Posterior cingulate gyrus (tissue), 11 donors: ENCODE data around the gene ZFX.
"Not testable (repeated sequence)": the region's sequence is repeated elsewhere in the genome, so short reads cannot be mapped to it uniquely, and the experiment has no call there.

Source experiments
- DNase-seq, 10 donors: peaks; one replicate each; pipeline versions ENCODE4 v3.0.0 to v3.0.0-alpha.2; 2020 to 2021; ENCODE audit warnings: mixed read lengths in 3 of 10
- intact Hi-C: fragments of 100-400 bp; cut with DNase I; formaldehyde crosslinking; loops from one replicate; pipeline ENCODE4 v1.15.1; 2023

ZFX gene

DNA sequence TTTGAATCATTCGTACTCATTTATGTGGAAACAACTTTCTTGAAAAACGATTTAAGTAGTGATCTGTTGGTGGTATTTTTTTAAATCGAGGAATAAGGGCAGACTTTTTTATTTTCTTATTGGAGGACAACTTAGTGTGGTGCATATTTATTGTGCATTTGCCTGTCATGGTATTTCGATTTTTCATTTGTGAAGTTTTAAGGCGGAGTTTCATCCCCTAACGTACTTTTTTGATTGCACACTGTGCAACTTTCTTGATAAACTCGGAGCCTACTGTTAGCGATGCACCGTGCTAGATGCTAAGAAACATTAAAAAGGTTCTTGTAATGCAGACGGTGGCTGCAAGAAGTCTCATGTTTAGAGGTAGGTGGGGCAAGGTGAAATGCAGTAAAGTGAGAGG is 1.4 kb downstream of the ZFX start:
- intact Hi-C loops: loop anchor here (1.0 to 10.0 kb wide), 3 partner anchors 54 to 97 kb away; partner anchors contain the start of gene EIF2S3
- DNase-seq: no peak

GRCh38 chrX:24151513-24151912 is 2.0 kb downstream of the ZFX start:
- DNase-seq: peak in 1 of 10 donors; percentile 68

GRCh38 chrX:24153178-24153795 is 3.8 kb downstream of the ZFX start:
- intact Hi-C loops: loop anchor here (10.0 kb wide), 1 partner anchor 52 kb away; no protein-coding TSS in a partner anchor

More at GRCh38 chrX:24151513-24151912, 2.0 kb downstream of the ZFX start:
- intact Hi-C loops: loop anchor here (10.0 kb wide), 1 partner anchor 53 kb away; no protein-coding TSS in a partner anchor

DNA sequence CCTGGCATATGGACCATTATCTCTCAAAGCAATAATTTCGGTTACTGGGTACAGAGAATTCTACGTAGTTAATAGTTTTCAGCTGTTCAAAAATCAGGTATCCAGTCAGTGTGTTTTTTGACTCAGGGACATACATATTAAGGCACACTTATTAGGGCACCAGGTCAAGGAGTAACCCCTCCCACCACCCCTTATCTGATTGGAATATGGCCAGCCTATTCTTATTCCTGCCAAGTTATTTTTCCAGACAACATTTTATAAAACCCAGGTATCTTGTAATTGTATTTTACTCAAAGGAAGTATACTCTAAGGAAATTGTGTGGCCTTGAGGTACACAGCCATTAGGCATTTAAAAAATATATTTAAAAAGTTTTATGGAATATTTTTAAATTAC is 4.3 kb downstream of the ZFX start:
- DNase-seq: no peak
- intact Hi-C loops: loop anchor here (10.0 kb wide), 1 partner anchor 51 kb away; no protein-coding TSS in a partner anchor

More at GRCh38 chrX:24153178-24153795, 3.8 kb downstream of the ZFX start:
- no peak for DNase-seq

GRCh38 chrX:24154490-24155034 is 5.0 kb downstream of the ZFX start:
- intact Hi-C loops: loop anchor here (10.0 kb wide), 1 partner anchor 50 kb away; no protein-coding TSS in a partner anchor
- DNase-seq: no peak

DNA sequence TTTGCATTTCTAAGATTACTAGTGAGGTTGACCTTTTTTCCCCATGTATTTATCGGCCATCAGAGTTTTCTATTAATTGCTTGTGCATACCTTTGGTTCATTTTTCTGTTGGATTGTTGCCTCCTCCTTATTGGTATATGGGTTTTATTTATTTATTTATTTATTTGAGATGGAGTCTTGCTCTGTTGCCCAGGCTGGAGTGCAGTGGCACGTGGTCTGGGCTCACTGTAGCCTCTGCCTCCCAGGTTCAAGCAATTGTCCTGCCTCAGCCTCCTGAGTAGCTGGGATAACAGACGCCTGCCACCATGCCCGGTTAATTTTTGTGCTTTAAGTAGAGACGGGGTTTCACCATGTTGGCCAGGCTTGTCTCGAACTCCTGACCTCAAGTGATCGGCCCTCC is 6.2 kb downstream of the ZFX start:
- intact Hi-C loops: loop anchor here (10.0 kb wide), 1 partner anchor 49 kb away; no protein-coding TSS in a partner anchor
- DNase-seq: not testable (repeated sequence)

DNA sequence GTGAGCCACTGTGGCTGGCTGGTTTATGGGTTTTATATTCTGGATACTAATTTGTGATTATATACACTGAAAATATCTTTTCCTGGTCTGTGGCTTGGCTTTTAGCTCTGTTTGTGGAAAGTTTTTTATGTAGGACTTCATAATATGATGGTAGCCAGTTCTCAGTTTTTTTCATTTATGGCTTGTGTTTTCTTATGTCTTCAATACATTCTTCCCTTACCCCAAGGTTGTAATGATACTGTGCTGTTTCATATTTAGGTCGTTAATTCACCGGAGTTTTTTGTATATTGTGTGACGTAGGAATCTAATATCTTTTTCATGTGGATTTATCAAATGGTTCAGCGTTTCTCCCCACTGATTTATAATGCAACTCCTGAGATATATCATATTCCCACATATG is 6.6 kb downstream of the ZFX start:
- no peak for DNase-seq
- intact Hi-C loops: loop anchor here (10.0 kb wide), 1 partner anchor 49 kb away; no protein-coding TSS in a partner anchor

DNA sequence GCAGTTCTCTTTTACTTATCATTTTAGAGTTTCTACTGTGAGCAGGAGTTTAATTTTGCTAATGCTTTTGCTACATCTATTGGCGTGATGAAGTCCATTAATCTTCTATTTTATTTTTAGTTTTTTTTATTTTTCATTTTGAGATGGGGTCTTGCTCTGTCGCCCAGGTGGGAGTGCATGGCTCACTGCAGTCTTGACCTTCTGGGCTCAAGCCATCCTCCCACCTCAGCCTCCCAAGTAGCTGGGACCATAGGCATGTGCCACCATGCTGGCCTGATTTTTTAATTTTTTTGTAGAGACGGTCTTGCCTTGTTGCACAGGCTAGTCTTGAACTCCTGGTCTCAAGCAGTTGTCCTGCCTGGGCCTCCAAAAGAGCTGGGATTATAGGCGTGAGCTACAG is 9.4 kb downstream of the ZFX start:
- intact Hi-C loops: loop anchor here (10.0 kb wide), 1 partner anchor 46 kb away; no protein-coding TSS in a partner anchor
- no peak for DNase-seq

GRCh38 chrX:24166078-24166477 is 16.5 kb downstream of the ZFX start:
- intact Hi-C loops: no loop called here

DNA sequence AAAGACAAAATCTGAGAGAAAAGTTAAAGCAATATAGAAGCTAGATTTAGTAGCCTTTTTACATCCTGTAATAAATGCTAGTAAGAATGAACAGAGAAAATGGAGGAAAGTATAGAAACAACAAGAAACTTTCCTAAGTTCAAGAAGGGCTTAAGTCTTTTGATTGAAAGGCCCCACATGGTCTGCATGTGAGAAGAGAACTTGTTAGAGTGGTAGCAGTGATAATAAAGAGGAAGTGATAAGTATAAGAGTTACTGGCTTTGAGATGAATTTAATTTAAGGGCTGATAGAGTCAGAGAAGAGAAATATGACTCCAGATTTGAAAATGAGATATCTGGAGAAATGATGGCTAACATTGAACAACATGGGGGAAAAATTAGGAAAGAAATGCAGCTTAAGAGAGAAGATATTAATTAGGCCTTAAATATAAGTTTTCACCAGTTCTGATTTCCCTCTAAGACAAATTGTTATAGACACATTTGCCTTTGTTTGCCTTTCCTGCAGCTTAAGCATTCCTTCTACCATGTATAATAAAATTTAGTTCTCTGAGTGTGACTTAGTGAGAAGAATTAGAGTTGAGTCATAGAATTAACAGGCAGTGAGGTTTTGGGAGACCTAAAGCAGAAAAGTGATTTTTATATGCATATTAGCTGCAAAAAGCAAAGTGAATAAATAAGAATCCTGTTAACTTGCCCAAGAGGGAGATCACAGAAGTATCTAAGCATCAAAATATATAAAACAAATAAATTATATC is 18.4 kb downstream of the ZFX start:
- intact Hi-C loops: no loop called here
- DNase-seq: no peak

More at GRCh38 chrX:24166078-24166477, 16.5 kb downstream of the ZFX start:
- no peak for DNase-seq

- no peak for DNase-seq
- intact Hi-C loops: no loop called here
These were observed 19.3 kb downstream of the ZFX start for GRCh38 chrX:24168807-24169206.

DNA sequence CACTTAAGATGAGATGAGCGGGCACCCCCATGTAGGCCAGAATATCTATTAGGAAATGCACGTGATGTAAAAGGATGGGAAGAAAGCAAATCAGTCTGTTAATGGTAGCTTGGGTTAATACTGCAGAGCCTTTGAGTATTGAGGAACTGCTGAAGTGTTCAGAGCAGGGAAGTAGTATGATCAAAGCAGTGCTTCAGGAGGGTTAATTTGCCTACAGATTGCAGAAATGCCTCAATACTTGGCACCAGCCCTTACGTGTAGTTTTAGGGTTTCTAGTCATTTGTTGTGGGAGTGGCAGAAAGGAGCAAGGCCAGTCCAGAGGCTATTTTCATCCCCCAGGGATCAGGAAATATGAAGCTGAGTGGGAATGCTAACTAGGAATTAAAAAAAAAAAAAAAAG is 19.7 kb downstream of the ZFX start:
- intact Hi-C loops: no loop called here
- no peak for DNase-seq

DNA sequence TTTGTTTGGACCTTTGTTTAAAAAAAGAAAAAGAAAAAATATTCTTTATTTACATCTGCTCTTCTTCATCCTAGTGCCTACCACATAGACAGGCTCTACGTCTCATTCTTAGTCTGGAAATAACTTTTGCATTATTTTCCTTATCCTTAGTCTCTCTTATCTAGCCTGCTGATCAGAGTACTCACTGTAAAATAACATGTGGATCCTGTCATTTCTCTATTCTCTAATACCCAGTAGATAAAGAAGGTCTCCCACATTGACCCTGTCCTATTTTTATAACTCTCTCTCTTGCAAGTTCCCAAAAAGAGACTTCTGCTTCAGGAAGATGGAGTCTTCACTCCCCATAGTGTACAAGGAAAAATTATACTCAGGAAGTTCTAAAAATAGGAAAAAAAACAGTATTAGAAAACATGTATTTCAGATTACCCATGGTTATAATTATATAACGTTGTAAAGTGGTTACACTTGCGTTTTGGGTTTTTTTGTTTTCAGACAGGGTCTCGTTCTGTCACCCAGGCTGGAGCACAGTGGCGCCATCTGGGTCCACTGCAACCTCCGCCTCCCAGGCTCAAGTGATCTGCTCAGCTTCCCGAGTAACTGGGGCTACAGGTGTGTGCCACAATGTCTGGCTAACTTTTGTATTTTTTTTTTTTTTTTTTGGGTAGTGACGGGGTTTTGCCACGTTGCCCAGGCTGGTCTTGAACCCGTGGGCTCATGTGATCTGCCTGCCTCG is 23.8 kb downstream of the ZFX start:
- no peak for DNase-seq
- intact Hi-C loops: no loop called here

- DNase-seq: no peak
These were observed 25.7 kb downstream of the ZFX start for GRCh38 chrX:24175276-24175675.

DNA sequence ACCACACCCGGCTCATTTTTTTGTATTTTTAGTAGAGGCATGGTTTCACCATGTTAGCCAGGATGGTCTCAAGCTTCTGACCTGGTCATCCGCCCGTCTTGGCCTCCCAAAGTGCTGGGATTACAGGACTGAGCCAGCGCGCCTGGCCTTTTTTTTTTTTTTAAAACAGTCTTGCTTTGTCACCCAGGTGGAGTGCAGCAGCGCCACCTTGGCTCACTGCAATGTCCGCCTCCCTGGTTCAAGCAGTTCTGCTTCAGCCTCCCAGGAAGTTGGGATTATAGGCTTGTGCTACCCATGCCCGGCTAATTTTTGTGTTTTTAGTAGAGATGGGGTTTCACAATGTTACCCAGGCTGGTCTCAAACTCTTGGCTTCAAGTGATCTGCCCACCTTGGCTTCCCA is 28.9 kb downstream of the ZFX start:
- DNase-seq: no peak

More at GRCh38 chrX:24175276-24175675, 25.7 kb downstream of the ZFX start:
- intact Hi-C loops: no loop called here

DNA sequence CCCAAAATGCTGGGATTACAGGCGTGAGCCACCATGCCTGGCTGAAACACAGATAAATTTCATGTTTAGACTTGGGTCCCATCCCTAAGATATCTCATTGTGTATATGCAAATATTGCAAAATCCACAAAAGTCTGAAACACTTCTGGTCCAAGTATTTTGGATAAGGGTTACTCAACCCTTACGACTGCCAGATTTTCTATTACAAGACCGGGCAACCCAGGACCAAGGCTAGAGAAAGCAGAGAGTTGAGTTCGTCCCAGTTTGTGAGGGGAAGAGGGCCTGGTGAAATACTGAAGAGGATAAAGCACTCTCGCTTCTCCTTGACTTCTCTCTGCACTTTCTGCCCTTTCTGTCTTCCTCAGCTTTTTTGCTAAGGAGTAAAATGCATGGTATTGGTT is 34.5 kb downstream of the ZFX start:
- intact Hi-C loops: no loop called here

More for the DNA sequence above, 28.9 kb downstream of the ZFX start:
- intact Hi-C loops: no loop called here

GRCh38 chrX:24186483-24186882 is 37.0 kb downstream of the ZFX start:
- DNase-seq: no peak

More for the DNA sequence above, 34.5 kb downstream of the ZFX start:
- no peak for DNase-seq

DNA sequence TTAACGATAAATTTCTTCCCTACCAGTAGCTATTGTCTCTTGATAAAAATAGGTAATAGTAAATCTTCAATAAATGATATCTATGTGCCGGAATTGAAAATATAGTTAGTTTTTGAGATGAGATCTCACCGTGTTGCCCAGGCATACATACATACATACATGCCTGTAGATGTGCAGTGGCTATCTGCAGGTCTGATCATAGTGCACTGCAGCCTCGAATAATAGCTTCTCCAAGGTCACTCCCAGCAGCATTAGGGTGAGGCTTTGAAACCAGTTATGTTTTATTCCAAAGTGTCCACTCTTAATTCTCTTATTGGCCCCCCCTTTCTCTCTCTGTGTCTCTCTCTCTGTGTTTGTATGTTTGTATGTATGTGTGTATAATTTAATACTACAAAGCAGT is 37.5 kb downstream of the ZFX start:
- intact Hi-C loops: no loop called here

More at GRCh38 chrX:24186483-24186882, 37.0 kb downstream of the ZFX start:
- intact Hi-C loops: no loop called here

GRCh38 chrX:24189490-24189889 is 40.0 kb downstream of the ZFX start:
- intact Hi-C loops: no loop called here
- DNase-seq: no peak

More for the DNA sequence above, 37.5 kb downstream of the ZFX start:
- DNase-seq: no peak

DNA sequence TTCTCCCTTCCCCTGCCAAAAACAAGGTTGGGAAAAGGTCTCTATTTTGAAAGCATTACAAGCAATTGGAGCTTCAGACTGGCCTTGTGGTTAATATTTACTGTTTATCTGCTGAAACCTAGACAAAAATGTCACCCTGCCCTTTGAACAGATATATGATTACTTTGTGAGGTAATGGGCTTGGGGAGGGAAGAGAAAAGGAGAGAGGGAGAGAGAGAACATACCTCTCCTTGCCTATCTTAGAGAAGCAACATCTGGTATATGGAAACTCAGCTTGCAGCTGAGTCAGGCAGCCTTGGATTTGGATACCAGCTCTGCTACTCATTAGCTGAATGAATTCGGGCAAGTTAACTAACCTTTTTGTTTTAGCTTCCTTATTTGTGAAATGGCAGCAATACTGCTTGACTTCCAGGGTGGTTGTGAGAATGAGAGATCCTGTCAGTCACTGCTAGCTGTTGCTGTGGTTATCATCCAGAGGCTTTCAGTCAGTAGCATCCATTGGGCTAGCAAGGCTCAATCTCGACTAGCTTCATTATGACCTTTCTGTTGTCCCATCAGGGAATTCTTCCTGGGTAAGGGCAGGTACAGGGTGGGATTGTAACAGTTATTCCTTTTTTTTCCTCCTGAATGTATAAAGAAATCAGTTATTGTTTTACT is 41.1 kb downstream of the ZFX start:
- no peak for DNase-seq
- intact Hi-C loops: no loop called here
